GM10847 (cell line): ENCODE results near the gene GNAS.

Experiments
- POLR2A ChIP-seq: IDR thresholded peaks from 2 replicates; pipeline ENCODE4 v1.6.1; 2011; ENCODE audit not compliant: insufficient read length; ENCODE audit errors: extremely low read depth

The GNAS gene

DNA sequence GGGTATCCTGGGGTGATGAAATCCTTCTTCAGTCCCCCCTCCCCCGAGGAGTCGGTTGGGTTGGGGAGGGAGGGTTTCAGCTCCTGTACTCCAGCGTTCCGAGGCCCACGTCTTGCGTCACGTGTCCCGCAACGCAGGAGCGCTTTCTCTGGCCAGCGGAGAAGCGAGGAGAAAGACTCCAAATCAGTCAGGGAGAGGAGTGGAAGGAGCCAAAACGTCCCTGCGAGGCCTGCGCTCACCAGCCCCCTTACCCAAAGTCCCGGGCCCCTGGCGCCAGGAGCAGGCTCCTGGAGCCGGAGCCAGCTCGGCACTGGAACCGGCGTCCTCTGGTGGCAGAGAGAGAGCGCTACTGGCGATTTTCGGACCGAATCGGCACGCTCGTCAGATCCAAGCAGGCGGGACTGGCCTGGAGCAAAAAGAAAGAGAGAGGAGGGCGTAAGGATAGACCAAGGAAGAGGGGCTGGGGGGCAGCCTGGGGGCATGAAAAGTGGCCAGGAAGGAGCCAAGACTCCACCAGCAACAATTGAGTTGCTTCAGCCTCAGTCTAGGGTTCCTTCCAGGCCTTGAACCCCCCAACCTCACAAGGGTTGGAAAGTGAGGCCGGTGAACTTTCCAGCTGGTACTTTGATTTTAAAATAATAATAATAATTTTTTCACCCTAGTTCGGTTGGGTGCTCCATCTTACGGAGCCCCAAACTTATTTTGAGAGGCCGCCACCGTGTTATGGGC lies at the start of gene GNAS:
Gene GNAS, plus strand, starts transcription at position 174 of the 729 bp plus-strand sequence.
- no peak for TF ChIP-seq POLR2A

DNA sequence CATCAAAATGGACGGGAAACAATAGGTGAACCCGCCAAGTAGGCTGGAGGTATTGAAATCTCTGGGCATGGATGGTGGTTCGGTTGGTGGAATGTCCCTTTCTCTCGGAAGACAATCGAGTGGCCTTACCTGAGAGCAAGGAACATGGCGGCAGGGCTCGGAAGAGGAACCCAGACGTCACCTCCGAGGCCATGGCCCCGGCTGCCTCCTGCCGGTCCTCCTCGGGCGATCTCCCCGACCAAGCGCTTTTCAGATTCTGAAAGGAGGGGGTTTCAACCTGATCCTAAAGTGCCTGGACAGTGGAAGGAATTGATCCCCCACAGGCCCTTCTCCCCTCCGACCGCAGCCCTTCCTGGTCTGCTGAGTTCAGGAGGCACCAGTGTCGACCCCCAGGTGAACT lies 49.0 kb upstream of the GNAS start:
- TF ChIP-seq POLR2A = no peak

DNA sequence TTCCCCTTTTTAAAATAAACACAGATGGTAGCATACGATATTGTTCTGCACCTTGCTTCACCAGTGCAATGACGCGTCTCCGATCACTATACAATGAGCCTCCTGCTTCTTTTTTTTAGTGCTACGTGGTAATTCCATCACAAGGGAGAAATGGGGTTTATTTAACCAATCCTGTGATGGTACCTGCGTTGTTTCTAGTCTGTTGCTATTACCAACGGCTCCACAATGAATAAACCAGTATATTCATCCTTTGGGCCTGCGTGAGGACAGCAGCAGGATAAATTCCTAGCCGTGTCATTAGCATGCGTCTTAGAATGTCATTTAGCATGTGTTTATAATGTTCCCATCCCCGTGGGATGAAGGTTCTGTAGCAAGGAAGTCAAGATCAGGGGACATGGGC lies 44.7 kb upstream of the GNAS start:
- no peak for TF ChIP-seq POLR2A

DNA sequence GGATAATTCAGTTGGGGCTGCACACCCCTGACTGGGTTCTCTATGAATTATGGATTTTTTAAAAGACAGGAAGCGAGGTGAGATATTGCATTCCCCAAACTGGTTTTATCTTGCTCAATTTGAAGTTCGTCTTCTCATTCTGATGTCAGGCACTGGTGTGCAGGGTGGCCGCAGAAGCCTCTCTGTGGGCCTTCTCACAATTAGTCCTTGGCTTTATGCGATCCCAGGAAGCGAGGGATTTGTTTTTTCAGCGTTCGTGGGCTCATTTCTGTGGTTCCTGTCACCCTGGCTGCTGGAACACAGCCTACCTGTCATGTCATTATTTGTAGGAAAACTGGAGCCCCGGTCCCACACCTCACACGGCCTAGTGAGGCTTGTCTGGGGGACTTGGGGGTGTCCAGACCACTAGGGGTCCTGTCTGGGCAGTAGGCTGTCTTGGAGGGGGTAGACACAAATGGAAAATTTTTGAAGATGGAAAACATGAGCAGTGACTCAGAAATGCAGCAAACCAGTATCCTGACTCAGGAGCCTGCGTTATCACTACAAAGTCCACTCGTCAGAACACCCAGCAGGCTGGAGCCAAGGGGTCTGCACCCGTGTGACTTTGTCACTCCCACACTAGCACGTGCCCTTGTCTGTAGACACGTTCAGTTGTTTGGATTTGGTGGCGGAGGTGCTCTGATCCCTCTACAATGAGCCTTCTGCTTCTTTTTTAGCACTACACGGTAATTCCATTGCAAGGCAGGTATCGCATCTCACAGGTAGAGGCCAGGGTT lies 44.1 kb upstream of the GNAS start:
- TF ChIP-seq POLR2A = no peak

DNA sequence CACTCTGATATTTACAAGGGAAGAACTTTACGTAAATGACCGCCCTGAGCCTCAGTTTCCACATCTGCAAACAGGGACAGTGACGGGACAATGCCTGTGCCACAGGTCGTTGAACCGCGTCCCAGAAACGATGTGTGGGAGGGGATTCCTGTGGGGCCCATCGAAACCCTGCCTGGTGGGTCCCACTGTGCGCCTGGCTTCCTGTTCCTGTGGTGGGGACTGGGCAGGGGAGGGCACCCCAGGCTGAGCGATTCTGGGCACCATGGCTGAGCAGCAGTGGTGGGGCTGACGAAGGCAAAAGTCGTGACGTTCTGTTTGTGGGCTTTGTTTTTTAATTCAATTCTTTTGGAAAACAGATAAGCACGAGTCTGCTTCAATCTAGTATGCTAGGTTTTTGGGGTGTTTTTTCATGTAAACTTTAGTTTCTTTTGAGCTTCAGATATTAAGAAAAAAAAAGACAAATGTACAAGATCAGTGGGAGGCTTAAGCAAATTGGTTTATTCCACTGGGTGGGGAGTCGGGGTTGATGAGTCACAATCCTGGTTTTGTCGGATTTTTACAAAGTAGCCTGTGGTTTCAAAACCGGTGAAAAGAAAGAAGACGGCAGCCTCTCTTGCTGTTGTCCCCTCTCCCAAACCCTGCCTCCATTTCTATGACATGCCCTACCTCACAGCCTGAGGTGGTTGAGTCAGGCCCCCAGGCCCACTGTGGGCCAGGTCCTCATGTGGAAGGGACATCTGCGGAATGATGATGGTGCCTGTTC lies 42.2 kb upstream of the GNAS start:
- TF ChIP-seq POLR2A = no peak

DNA sequence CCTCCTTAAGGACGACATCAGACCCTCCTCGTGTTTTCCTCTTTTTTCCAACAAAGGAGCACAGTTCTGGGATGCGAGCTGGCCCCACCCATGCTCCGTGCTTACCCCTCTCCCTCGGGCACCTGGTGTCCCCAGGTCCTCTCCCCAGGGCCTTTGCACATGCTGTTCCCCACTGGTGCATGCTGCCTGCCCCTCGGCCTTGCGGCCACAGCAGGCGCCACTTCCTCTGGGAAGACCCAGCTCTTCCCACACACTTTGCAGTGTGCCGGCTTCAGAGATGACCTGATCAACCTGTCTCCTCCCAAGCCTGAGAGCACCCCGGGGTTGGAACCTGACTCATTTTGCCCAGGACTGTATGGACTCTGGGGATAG lies 41.7 kb upstream of the GNAS start:
- TF ChIP-seq POLR2A = no peak

DNA sequence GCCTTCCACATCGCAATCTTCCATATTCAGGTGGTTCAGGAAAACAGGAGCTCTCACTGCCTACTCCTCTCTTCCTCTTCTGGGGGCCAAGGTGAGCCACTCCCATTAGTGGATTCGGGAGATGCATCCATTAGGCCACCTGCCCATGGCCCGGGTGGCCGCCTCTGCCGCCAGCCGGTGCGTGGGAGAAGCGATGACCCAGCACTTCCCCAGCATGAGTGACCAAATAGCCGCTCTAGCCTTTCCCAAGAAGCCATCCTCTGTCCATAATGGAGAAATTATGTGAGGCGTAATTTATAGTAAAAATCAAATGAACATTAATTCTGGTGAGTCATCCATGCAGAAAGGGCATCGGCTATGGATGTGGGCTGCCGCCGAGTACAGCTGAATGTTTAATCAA lies 41.2 kb upstream of the GNAS start:
- no peak for TF ChIP-seq POLR2A

DNA sequence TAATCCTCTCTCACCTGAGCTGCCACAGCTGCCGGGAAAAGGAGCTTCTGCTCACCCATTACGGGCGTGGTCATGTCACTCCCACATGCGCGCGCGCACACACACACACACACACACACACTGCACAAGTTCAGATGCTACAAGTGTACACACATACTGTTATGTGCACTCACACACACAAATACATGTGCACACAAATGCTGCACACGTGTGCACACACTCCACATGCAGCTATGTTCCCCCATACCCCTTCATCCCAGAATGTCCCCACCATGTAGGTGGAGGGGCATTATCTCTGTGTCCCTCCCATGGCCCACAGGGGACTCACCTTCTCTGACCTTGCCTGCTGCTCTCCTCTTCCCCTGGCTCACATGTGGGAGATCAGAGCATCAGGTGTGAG lies 39.1 kb upstream of the GNAS start:
- TF ChIP-seq POLR2A = no peak

DNA sequence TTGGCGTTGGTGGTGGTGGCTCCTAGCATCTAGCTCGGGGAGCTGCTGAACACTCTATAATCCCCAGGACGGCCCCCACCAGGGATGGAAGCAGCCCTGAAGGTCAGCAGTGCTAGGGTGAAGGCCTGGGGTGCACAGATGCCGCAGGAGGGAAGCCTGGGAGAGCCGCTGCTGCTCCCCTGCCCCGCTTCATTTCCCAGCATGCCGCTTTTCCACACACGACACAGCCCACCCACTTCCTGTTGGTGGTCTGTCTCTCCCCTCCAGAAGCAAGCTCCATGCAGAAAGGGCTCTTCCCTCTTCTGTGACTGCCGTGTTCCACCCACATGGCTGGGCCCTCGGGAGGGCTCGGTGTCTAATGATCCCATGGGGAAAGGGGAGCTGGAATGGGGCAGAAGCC lies 37.1 kb upstream of the GNAS start:
- no peak for TF ChIP-seq POLR2A

DNA sequence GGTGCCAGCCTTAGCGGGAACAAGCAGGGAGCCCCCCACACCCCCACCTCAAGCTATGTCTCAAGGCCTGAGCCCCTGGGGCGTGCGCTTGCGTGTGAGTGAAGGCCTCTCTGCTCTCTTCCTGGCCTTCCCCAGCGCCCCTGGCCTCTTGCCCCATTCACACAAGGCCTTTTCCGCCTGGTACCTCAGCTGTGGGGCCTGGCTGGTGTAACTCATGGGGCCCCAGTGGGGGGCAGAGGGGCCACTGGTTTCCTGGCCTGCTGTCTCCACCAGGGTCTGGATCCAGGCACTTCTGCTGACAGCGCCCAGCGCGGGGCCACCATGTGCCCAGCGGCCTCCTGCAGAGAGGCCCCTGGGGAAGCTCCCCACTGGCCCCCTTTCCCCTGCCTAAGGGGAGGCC lies 36.5 kb upstream of the GNAS start:
- TF ChIP-seq POLR2A = no peak

DNA sequence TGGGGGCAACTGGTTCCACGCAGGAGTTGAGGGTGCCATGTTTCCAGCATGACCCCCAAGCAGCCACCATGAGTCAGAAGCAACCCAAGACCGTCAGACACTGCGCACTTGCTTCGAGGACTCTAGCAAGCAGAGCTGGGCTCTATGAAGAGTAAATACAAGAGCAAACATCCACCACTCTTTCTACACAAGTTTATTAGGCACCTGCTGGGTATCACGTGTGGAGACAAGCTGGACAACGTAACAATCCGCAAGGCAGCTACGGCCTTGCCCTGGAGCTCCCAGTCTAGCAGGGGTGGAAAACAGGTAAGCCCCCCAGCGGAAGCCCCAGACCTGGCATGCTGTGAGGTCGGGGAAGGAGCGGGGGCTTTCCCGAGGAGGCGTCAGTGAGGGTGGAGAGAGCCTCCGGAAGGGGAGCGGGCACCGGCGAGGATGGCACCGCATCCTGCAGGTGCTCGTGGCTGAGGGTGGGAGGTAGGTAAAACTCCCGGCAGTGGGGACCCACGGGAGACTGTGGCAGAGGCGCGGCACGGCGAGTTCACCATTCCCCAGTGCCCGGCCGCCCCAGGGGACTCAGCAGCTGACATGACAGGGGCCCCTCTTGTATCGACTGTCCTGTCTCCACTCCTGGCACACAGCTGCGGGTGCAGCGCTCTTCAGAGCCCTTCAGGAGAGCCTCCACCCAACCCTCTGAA lies 35.4 kb upstream of the GNAS start:
- no peak for TF ChIP-seq POLR2A

DNA sequence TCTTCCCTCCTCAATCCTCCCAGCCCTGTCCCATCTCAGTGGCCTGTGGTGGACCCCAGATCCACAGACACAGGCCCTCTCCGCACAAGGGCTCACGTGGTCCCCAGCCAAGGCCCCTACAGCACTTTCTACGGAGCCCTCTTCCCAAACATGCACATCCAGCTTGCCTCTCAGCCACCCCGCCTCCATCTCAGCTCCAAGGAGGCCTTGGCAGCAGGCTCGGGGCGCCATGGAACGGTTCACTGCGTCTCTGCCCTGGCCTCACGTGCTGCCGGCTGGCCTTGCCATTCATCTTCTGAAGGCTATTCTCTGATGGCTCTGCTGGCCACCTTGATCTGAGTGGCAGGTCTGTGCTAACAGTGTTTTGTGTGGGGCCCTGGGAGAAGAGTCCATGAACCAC lies 34.8 kb upstream of the GNAS start:
- TF ChIP-seq POLR2A = no peak

DNA sequence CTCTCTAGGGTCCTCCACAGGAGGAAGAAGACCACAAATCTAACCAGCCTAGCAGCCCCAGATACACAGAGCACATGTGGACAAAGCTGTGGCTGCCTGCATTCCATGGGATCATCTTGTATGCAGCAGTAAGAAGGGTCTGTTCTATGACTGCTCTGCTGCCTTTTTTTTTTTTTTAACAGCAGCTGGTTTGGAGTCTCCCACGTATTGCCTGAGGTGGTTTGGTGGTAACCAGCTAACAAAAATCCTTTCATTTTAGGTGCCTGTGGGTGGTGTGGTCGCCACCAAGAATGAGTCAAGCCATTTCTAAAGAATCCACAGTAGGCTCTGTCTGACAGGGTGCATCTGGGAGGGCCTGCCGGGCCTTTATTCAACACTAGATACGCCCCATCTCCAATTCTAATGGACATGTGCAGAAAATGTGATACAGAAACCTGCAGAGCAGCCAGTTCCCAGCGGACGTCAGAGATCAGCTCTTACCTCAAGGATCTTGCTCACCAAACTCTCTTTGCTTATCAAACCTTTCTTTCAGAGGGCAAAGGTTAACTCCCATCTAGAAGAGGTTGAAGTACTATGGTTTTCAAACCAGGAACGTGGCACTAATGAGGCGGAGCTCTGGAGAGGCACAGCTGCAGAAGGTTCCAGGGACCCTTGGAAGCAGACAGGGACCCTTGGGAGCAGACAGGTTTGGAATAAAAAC lies 33.8 kb upstream of the GNAS start:
- TF ChIP-seq POLR2A = no peak

DNA sequence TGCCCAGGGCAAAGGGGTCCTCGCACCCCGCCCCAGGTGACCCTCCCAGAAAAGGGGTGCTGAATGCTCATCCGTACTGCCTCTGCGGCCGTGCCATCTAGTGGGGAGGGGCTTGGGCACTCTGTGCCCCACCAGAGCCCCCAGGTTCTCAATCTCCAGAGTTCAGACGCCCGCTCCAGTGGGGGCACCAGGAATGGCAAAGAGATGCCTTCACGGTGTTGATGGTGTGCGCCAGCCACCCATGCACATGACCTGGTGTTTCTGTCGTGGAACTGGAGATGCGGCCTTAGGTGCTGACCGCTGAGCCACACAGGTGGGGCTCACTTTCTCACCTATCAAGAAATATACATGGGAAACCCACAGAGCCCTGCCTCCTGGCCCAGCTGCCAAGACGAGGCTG lies 32.6 kb upstream of the GNAS start:
- TF ChIP-seq POLR2A = no peak

DNA sequence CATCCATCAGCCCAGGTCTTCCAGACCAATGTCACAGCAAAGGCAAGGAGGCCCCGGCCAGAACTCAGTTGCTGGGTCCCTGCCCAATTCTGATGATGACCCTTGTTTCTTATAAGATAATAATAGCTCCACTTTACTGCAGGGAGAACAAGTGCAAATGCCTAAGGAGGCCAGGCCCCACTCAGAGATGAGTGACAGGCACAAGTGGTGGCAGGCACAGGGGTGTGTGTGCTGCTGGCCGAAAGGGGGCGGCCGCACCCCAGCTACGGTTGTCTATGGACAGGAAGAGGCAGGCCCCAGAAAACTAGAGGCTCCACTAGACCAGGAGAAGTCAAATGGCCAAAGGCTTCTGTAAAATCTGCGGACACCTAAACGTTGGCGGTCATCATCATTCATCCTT lies 30.4 kb upstream of the GNAS start:
- no peak for TF ChIP-seq POLR2A
